AG10803 (cell line): Measurements from ENCODE around the gene MELK.
"Not testable (repeated sequence)": the region's sequence is repeated elsewhere in the genome, so short reads cannot be mapped to it uniquely, and the experiment has no call there.

ENCODE experiments used
- DNase-seq: peaks from one replicate; pipeline ENCODE4 v3.0.0; 2010; ENCODE audit warnings: low read depth
- H3K4me3 ChIP-seq: 2 replicates; pipeline ENCODE4 v1.5.1; 2011; ENCODE audit warnings: mild to moderate bottlenecking, low read length, control low read depth
- CTCF ChIP-seq: conservative IDR thresholded peaks from 2 replicates; pipeline ENCODE4 v1.5.1; 2011; ENCODE audit warnings: mild to moderate bottlenecking, low read length, control low read depth, inconsistent platforms

Gene MELK

GRCh38 chr9:36560771-36561170, 11.9 kb upstream of the MELK start:
- no peak overlapping the region for H3K4me3 ChIP-seq
- DNase-seq = peak; percentile 65
- TF ChIP-seq CTCF = no peak

GRCh38 chr9:36562801-36563200, 9.9 kb upstream of the MELK start:
- DNase-seq, H3K4me3 ChIP-seq: not testable (repeated sequence)

DNA sequence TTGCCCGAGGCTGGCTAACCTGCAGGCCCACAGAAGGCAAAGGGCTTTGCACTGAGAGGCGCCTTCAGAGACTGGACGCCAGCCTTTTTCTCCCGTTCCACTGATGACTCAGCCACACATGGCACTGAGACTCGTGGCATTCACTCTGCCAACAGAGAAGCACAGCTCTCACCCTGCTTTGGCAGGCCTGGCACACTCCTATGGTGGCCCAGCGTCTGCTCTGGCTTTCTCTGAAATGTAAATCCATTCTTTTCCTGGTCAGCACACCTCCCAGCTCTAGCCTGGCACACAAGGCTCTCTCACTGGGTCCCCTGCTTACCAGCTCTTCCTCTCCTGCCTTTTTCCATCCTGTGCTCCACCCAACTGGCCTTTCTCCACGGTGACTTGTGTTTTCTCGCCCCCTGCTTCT, 5.9 kb upstream of the MELK start:
- TF ChIP-seq CTCF = no peak
- peak; percentile 73 for DNase-seq
- H3K4me3 ChIP-seq = no peak overlapping the region

GRCh38 chr9:36568681-36569080, 4.0 kb upstream of the MELK start:
- DNase-seq, H3K4me3 ChIP-seq: not testable (repeated sequence)

DNA sequence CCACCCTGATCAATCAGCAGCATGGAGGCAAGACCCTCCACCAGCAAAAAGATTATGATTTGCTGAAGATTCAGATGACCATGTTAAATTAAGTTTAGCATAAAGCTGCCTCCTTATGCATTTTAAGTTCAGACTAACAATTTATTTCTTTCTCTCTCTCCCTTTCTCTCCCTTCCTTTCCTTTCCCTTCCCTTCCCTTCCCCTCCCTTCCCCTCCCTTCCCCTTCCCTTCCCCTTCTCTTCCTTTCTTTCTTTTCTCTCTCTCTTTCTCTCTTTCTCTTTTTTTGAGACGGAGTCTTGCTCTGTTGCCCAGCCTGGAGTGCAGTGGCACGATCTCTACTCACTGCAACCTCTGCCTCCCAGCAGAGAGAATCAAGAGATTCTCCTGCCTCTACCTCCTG, 1.4 kb upstream of the MELK start:
- no peak for TF ChIP-seq CTCF
- no peak overlapping the region for H3K4me3 ChIP-seq
- DNase-seq = no peak

DNA sequence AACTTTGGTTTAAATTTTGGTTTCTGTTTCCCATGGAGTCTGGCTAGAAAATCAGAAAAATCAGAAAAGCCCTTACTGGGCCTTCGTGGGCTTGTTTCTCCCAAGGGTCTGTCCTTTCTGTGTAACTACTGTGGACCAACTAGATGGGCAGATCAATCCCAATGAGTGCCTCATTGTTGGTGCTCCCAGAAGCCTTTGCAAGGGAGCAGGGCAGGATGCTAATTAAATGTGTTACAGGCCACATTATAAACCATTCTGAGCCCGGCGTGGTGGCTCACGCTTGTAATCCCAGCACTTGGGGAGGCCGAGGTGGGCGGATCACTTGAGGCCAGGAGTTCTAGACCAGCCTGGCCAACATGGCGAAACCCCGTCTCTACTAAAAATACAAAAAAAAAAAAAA, 1.4 kb downstream of the MELK start:
- H3K4me3 ChIP-seq = peak overlapping the region; percentile 89
- DNase-seq = not testable (repeated sequence)

GRCh38 chr9:36575411-36575882, 2.8 kb downstream of the MELK start:
- TF ChIP-seq CTCF = no peak
- H3K4me3 ChIP-seq = peak overlapping the region; percentile 11
- DNase-seq = peak; percentile 56

- no peak overlapping the region for H3K4me3 ChIP-seq
- DNase-seq = no peak
- TF ChIP-seq CTCF = no peak
These were observed 4.2 kb downstream of the MELK start for GRCh38 chr9:36576866-36577265.
